MM.1S (cell line): ENCODE results near the gene NBAS.

Experiments
- DNase-seq: peaks from one replicate; pipeline ENCODE4 v3.0.0-alpha.2; 2015
- H2AFZ ChIP-seq: fragments of 300-600 bp; sonication (generic); 2 replicates; pipeline ENCODE4 v1.6.0; 2016; ENCODE audit warnings: antibody characterized with exemption, low read length
- H3F3A ChIP-seq: fragments of 300-600 bp; sonication (generic); 2 replicates; pipeline ENCODE4 v1.6.1; 2016; ENCODE audit warnings: mild to moderate bottlenecking, antibody characterized with exemption, low read length, moderate library complexity, mixed read lengths; ENCODE audit not compliant: insufficient read depth
- H3K27ac ChIP-seq: fragments of 300-600 bp; sonication (generic); 2 replicates; pipeline ENCODE4 v1.5.1; 2016; ENCODE audit warnings: mild to moderate bottlenecking, low read length
- H3K27me3 ChIP-seq: fragments of 300-600 bp; sonication (generic); replicated peaks from 2 replicates; pipeline ENCODE4 v1.6.0; 2016; ENCODE audit warnings: low read length; ENCODE audit not compliant: insufficient read depth
- H3K36me3 ChIP-seq: fragments of 300-600 bp; sonication (generic); replicated peaks from 2 replicates; pipeline ENCODE4 v1.6.1; 2016; ENCODE audit warnings: mild to moderate bottlenecking, low read length, mixed read lengths; ENCODE audit not compliant: insufficient read depth
- H3K4me1 ChIP-seq: fragments of 300-600 bp; sonication (generic); 2 replicates; pipeline ENCODE4 v1.6.1; 2016; ENCODE audit warnings: low read length, mixed read lengths
- H3K4me2 ChIP-seq: fragments of 300-600 bp; sonication (generic); 2 replicates; pipeline ENCODE4 v1.6.0; 2016; ENCODE audit warnings: low read depth, low read length
- H3K4me3 ChIP-seq: fragments of 300-600 bp; sonication (generic); 2 replicates; pipeline ENCODE4 v1.5.1; 2016; ENCODE audit warnings: low read length, mixed read lengths
- H3K79me2 ChIP-seq: fragments of 300-600 bp; sonication (generic); 2 replicates; pipeline ENCODE4 v1.6.1; 2016; ENCODE audit warnings: mixed run types, low read length, mixed read lengths
- H3K9ac ChIP-seq: fragments of 300-600 bp; sonication (generic); 2 replicates; pipeline ENCODE4 v1.6.1; 2016; ENCODE audit warnings: low read length, mixed read lengths
- H3K9me2 ChIP-seq: fragments of 300-600 bp; sonication (generic); replicated peaks from 2 replicates; pipeline ENCODE4 v1.6.1; 2016; ENCODE audit warnings: mild to moderate bottlenecking, low read length, mixed read lengths; ENCODE audit not compliant: insufficient read depth
- H3K9me3 ChIP-seq: fragments of 300-600 bp; sonication (generic); replicated peaks from 2 replicates; pipeline ENCODE4 v1.6.1; 2016; ENCODE audit warnings: mild to moderate bottlenecking, low read length, mixed read lengths; ENCODE audit not compliant: insufficient read depth
- H4K20me1 ChIP-seq: fragments of 300-600 bp; sonication (generic); 2 replicates; pipeline ENCODE4 v1.6.1; 2016; ENCODE audit warnings: mild to moderate bottlenecking, low read length, moderate library complexity, mixed read lengths; ENCODE audit not compliant: insufficient read depth
- EZH2 ChIP-seq: fragments of 300-600 bp; sonication (generic); optimal IDR thresholded peaks from 2 replicates; pipeline ENCODE3; 2017; ENCODE audit warnings: low read depth, mild to moderate bottlenecking, antibody characterized with exemption, low read length, mixed read lengths
- EZH2phosphoT487 ChIP-seq: fragments of 300-600 bp; sonication (generic); IDR thresholded peaks from 2 replicates; pipeline ENCODE4 v1.6.1; 2018; ENCODE audit warnings: antibody characterized with exemption, low read length
- TF ChIP-seq, protein P1 (sequence below): fragments of 300-600 bp; sonication (generic); IDR thresholded peaks from 2 replicates; pipeline ENCODE4 v1.5.1; 2016; ENCODE audit warnings: antibody characterized with exemption, low read length, mixed read lengths

The NBAS gene

DNA sequence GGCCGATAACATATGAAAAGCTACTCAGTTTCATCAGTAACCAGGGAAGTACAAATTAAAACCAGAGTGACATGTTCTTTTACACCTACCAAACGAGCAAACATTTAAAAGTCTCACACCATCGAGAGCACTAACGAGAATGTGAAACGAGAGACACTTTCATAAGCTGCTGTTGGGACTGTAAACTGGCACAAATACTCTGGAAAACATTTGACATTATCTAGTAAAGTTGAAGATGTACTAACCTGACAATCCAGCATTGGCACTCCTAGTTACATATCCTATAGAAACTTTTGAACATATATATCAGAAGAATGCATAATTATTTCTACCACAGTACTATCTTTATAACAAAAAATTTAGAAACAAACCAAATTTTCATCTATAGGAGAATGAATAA, 28.1 kb downstream of the NBAS start:
- Histone ChIP-seq H3K9me3 (no peaks in the 10 kb centered on the region), H3K4me2 (no peak overlapping the region), H3K9me2 (no peaks in the 10 kb centered on the region), H3K9ac (no peak overlapping the region), H4K20me1 (no peaks in the 10 kb centered on the region), H3K4me1 (no peaks in the 10 kb centered on the region), H3K27ac (no peak overlapping the region), H3K27me3 (no peaks in the 10 kb centered on the region), H3K4me3 (no peak overlapping the region), H3K36me3 (no peaks in the 10 kb centered on the region; the same call in 1 of the 2 replicates), H3K79me2 (no peaks in the 10 kb centered on the region), H3F3A (no peaks in the 10 kb centered on the region), H2AFZ (no peak overlapping the region)
- TF ChIP-seq EZH2phosphoT487 (no peak), EZH2 (no peak)
- TF ChIP-seq, protein P1, sequence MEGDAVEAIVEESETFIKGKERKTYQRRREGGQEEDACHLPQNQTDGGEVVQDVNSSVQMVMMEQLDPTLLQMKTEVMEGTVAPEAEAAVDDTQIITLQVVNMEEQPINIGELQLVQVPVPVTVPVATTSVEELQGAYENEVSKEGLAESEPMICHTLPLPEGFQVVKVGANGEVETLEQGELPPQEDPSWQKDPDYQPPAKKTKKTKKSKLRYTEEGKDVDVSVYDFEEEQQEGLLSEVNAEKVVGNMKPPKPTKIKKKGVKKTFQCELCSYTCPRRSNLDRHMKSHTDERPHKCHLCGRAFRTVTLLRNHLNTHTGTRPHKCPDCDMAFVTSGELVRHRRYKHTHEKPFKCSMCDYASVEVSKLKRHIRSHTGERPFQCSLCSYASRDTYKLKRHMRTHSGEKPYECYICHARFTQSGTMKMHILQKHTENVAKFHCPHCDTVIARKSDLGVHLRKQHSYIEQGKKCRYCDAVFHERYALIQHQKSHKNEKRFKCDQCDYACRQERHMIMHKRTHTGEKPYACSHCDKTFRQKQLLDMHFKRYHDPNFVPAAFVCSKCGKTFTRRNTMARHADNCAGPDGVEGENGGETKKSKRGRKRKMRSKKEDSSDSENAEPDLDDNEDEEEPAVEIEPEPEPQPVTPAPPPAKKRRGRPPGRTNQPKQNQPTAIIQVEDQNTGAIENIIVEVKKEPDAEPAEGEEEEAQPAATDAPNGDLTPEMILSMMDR = no peak
- DNase-seq = no peak

DNA sequence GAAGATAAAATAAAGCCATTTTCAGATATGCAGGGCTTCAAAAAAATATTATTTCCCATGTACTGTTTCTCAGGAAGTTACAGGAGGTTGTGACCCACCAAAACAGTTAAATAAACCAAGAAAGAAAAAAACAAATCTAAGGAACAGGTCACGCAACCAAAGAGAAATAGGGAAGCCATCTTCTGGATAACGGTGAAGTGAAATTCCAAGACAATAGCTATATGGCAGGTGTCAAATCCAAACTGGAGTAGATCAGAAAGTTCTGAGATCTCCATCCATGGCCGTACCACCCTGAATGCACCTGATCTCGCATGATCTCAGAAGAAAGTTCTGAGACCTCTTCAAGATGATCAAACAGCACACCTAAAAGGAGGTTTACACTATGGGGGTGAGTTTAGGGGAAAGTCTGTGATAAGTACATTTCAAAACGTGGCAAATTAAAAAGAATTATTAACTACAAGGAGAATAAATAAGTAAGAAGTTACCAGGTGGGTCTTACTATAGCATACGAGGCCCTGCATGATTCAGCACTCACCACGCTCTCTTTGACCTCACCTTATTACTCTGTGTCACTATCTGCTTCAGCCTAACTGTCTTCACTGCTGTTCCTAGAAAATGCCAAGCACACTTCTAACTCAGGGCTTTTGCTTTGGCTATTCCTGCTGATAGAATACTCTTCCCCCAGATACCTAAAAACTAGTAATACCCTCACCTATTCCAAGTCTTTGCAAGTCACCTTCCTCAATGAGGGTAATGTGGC, 29.9 kb downstream of the NBAS start:
- Histone ChIP-seq H3K36me3 (no peaks in the 10 kb centered on the region; the same call in 1 of the 2 replicates), H3K27ac (no peak overlapping the region), H3K9ac (no peak overlapping the region), H3K79me2 (no peaks in the 10 kb centered on the region), H3F3A (no peaks in the 10 kb centered on the region), H3K4me1 (no peaks in the 10 kb centered on the region), H3K27me3 (no peaks in the 10 kb centered on the region), H3K9me3 (no peaks in the 10 kb centered on the region), H3K4me2 (no peak overlapping the region), H3K4me3 (no peak overlapping the region), H3K9me2 (no peaks in the 10 kb centered on the region), H4K20me1 (no peaks in the 10 kb centered on the region), H2AFZ (no peak overlapping the region)
- TF ChIP-seq, protein P1 = no peak
- no peak for TF ChIP-seq EZH2
- no peak for TF ChIP-seq EZH2phosphoT487
- no peak for DNase-seq

DNA sequence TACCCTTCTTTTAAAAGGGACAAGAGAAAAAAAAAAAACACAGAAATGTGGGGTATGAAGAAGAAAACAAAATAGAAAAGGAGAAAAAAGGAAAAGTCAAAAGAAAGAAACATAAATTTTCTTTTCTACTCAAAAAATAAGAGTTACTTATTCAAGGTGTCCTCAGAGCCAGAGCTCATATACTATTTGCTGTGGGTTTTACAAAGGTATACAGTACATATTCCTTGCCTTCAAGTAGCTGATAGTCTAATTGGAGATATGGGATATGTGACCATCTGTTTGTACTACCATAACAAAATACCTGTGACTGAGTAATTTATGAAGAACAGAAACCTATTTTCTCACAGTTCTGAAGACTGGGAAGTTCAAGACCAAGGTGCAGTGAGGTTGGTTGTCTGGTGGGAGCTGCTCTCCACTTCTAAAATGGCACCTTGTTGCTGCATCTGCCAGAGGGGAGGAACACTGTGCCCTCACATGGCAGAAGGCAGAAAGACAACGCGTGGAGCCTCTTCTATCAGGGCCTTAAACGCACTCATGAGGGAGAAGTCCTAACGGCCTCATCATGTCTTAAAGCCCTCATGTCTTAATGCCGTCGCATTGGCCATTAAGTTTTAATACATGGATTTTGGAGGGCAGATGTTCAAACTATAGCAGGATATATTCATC, 33.9 kb downstream of the NBAS start:
- Histone ChIP-seq H3K9ac (no peak overlapping the region), H3K79me2 (no peaks in the 10 kb centered on the region), H4K20me1 (no peaks in the 10 kb centered on the region), H3F3A (no peaks in the 10 kb centered on the region), H3K9me3 (no peaks in the 10 kb centered on the region), H3K4me2 (no peak overlapping the region), H3K4me1 (no peaks in the 10 kb centered on the region), H3K27me3 (no peaks in the 10 kb centered on the region), H2AFZ (no peak overlapping the region), H3K4me3 (no peak overlapping the region), H3K27ac (no peak overlapping the region), H3K36me3 (no peaks in the 10 kb centered on the region; the same call in 1 of the 2 replicates), H3K9me2 (no peaks in the 10 kb centered on the region)
- no peak for DNase-seq
- TF ChIP-seq EZH2 = no peak
- TF ChIP-seq, protein P1 = no peak
- no peak for TF ChIP-seq EZH2phosphoT487
